ENCODE data around the gene NR2C2.

NR2C2 gene

DNA sequence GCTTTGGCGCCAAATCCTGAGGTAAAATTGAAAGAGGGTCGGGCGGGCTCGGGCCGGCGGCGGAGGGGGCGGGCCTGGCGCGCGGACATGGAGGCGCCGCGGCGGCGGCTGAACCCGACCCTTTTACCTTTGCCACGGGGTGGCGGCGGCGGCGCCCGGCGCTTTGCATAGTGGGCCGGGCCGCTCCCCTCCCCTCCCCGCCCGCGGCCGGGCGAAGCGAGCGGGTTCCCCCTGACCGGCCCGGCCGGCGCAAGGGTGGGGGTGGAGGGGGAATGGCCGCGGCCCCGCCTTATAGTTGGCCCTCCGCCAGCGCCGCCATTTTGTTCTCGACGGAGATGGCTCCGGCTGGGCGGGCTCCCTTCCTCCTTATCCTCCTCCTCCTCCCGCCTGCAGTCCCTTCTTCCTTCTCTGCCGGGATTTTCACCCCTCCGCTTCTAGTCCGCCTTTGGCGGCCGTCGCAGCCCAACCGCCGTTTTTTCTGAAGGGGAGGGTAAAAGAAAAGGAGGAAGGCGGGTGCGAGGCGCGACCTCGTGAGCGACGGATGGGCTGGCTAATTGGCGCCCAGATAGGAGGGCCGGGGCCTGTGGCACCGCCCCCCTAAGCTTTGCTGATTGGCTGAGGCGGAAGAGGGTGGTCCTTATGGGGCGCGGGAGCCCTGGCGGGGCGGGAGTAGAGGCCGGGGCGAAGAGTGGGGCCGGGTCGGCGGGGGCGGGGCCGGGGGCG lies 664 bp downstream of the NR2C2 start:
- peak overlapping the region; percentile 97 for H4K91ac ChIP-seq (ENCODE audit: low read depth, low read length)
- peak overlapping the region; percentile 37 for H2AFZ ChIP-seq (ENCODE audit: insufficient read depth, low read length, poor library complexity)
- H3K27me3 ChIP-seq (ENCODE audit: insufficient read depth, low read length): no peaks in the 10 kb centered on the region
- H4K8ac ChIP-seq (ENCODE audit: low read depth, low read length): peak overlapping the region; percentile 87
- peak overlapping the region; percentile 98 for H3K9ac ChIP-seq (ENCODE audit: low read length)
- H3K36me3 ChIP-seq (ENCODE audit: control insufficient read depth in 1 of 2, insufficient read depth in 2 of 2, low read length in 2 of 2): peaks cover 8 to 16% of the 10 kb centered on the region in 2 experiments
- peak overlapping the region; percentile 92 for H2BK120ac ChIP-seq (ENCODE audit: insufficient read depth, low read length, poor library complexity)
- H3K4ac ChIP-seq (ENCODE audit: low read depth, low read length): peak overlapping the region; percentile 80
- peak overlapping the region; percentile 56 for H2AK5ac ChIP-seq (ENCODE audit: low read length)
- H2BK12ac ChIP-seq (ENCODE audit: low read length): no peak overlapping the region
- DNase-seq: peak; percentile 92 to 97
- peaks cover 13% of the 10 kb centered on the region for H3K79me2 ChIP-seq (ENCODE audit: control insufficient read depth, insufficient read depth, low read length, poor library complexity)
- H3K79me1 ChIP-seq (ENCODE audit: low read length): peaks cover 11% of the 10 kb centered on the region
- H3K23ac ChIP-seq (ENCODE audit: low read length): no peak overlapping the region
- no peaks in the 10 kb centered on the region for H3K9me3 ChIP-seq (ENCODE audit: insufficient read depth, low read depth, low read length)
- peak overlapping the region; percentile 99 for H2BK5ac ChIP-seq (ENCODE audit: low read depth, low read length, poor library complexity)
- peak overlapping the region; percentile 96 for H3K14ac ChIP-seq (ENCODE audit: low read length)
- H3K27ac ChIP-seq (ENCODE audit: low read depth, low read length): peak overlapping the region; percentile 99
- peak overlapping the region; percentile 99 for H4K12ac ChIP-seq (ENCODE audit: low read depth, low read length)
- peak overlapping the region; percentile 93 for H3K4me2 ChIP-seq (ENCODE audit: low read length)
- no CpG with 5 or more reads among the region's 79 CpGs for WGBS (ENCODE audit: extremely low coverage, insufficient coverage, insufficient read length)
- H3K4me3 ChIP-seq (ENCODE audit: low read depth, low read length): peak overlapping the region; percentile 80
- peaks cover 0 to 6% of the 10 kb centered on the region in 2 experiments for H3K4me1 ChIP-seq (ENCODE audit: control insufficient read depth in 1 of 2, insufficient read depth in 2 of 2, low read length in 2 of 2)
- H3K18ac ChIP-seq (ENCODE audit: low read length): peak overlapping the region; percentile 89

DNA sequence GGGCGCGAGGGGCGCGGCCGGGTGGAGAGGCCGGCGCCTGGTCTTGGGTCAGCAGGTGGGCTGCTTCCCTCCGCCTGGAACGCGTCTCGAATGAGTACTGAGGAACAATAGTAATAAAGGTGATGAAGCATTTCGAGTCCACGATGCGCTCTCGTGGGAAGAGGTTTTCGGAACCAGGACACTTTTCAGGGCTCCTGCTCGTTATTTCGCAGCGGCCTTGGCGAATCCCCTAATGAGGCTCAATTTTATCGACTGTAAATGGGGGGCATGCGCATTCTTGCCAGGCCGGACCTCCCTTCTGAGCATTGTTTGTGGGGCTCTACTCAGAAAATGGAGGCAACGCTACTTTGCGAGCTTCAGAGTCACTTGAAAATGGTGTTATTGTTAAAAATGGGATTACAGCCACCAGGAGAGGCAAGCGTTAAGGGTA lies 1.2 kb downstream of the NR2C2 start:
- Histone ChIP-seq H3K36me3 (ENCODE audit: control insufficient read depth in 1 of 2, insufficient read depth in 2 of 2, low read length in 2 of 2) (peaks cover 8 to 12% of the 10 kb centered on the region in 2 experiments), H3K4me2 (ENCODE audit: low read length) (peak overlapping the region; percentile 73), H2AFZ (ENCODE audit: insufficient read depth, low read length, poor library complexity) (no peak overlapping the region), H3K79me1 (ENCODE audit: low read length) (peaks cover 11% of the 10 kb centered on the region), H2AK5ac (ENCODE audit: low read length) (no peak overlapping the region), H3K23ac (ENCODE audit: low read length) (no peak overlapping the region), H2BK5ac (ENCODE audit: low read depth, low read length, poor library complexity) (peak overlapping the region; percentile 4), H3K14ac (ENCODE audit: low read length) (no peak overlapping the region), H3K18ac (ENCODE audit: low read length) (no peak overlapping the region), H3K4ac (ENCODE audit: low read depth, low read length) (peak overlapping the region; percentile 57), H3K27ac (ENCODE audit: low read depth, low read length) (no peak overlapping the region), H4K8ac (ENCODE audit: low read depth, low read length) (peak overlapping the region; percentile 10), H3K4me1 (ENCODE audit: control insufficient read depth in 1 of 2, insufficient read depth in 2 of 2, low read length in 2 of 2) (peaks cover 0 to 6% of the 10 kb centered on the region in 2 experiments), H4K91ac (ENCODE audit: low read depth, low read length) (no peak overlapping the region), H3K27me3 (ENCODE audit: insufficient read depth, low read length) (no peaks in the 10 kb centered on the region), H3K9me3 (ENCODE audit: insufficient read depth, low read depth, low read length) (no peaks in the 10 kb centered on the region), H3K9ac (ENCODE audit: low read length) (peak overlapping the region; percentile 25), H4K12ac (ENCODE audit: low read depth, low read length) (peak overlapping the region; percentile 19), H3K79me2 (ENCODE audit: control insufficient read depth, insufficient read depth, low read length, poor library complexity) (peaks cover 13% of the 10 kb centered on the region), H2BK12ac (ENCODE audit: low read length) (no peak overlapping the region), H3K4me3 (ENCODE audit: low read depth, low read length) (peak overlapping the region; percentile 69), H2BK120ac (ENCODE audit: insufficient read depth, low read length, poor library complexity) (no peak overlapping the region)
- no peak for DNase-seq
- WGBS (ENCODE audit: extremely low coverage, insufficient coverage, insufficient read length): no CpG with 5 or more reads among the region's 26 CpGs

DNA sequence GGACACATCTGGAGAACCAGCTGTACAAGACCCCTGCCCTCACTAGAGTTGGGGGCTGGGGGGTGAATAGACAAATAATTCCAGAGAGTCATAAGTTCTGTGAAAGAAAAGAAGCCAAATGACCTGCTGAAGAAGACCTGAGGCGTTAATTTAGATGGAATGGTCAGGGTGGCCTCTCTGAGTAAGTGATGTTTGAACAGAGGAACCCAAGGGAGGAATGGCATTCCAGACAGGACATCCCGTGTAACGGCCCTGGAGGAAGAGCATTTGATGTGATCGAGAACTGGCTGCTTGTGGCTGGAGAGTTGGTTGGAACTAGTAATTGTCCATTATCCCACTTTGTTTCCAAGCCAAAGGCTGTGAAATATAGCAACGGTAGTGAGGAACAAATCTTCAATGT lies 1.7 kb downstream of the NR2C2 start:
- no CpG with 5 or more reads among the region's 5 CpGs for WGBS (ENCODE audit: extremely low coverage, insufficient coverage, insufficient read length)
- H3K18ac ChIP-seq (ENCODE audit: low read length): no peak overlapping the region
- no peak for DNase-seq

DNA sequence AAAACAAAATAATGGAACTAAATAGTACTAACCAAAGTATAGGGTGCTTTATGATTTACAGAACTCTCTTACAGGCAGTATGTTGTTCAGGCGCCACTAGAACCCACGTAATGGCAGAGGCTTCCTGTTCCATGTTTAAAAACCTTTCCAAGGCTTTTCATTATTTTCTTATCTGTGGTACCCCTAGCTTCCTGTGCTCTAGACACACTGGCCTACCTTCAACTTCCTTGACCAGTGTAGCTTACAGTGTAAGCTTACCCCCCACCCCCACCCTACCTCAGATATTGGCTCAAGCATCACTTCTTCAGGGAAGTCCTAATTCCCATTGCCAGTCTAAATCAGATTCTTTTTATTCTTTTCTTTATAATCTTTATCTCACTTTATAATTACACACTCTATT lies 2.9 kb downstream of the NR2C2 start:
- H4K12ac ChIP-seq (ENCODE audit: low read depth, low read length): no peak overlapping the region
- H3K4me1 ChIP-seq (ENCODE audit: control insufficient read depth in 1 of 2, insufficient read depth in 2 of 2, low read length in 2 of 2): peaks cover 0 to 6% of the 10 kb centered on the region in 2 experiments
- H3K23ac ChIP-seq (ENCODE audit: low read length): no peak overlapping the region
- H2BK12ac ChIP-seq (ENCODE audit: low read length): no peak overlapping the region
- H3K9me3 ChIP-seq (ENCODE audit: insufficient read depth, low read depth, low read length): no peaks in the 10 kb centered on the region
- H3K4ac ChIP-seq (ENCODE audit: low read depth, low read length): peak overlapping the region; percentile 21
- no peak overlapping the region for H2BK120ac ChIP-seq (ENCODE audit: insufficient read depth, low read length, poor library complexity)
- H3K4me3 ChIP-seq (ENCODE audit: low read depth, low read length): no peak overlapping the region
- no CpG with 5 or more reads among the region's 2 CpGs for WGBS (ENCODE audit: extremely low coverage, insufficient coverage, insufficient read length)
- H3K79me1 ChIP-seq (ENCODE audit: low read length): peaks cover 11% of the 10 kb centered on the region
- no peak overlapping the region for H4K8ac ChIP-seq (ENCODE audit: low read depth, low read length)
- H3K27ac ChIP-seq (ENCODE audit: low read depth, low read length): no peak overlapping the region
- no peak overlapping the region for H3K9ac ChIP-seq (ENCODE audit: low read length)
- H3K4me2 ChIP-seq (ENCODE audit: low read length): no peak overlapping the region
- H3K27me3 ChIP-seq (ENCODE audit: insufficient read depth, low read length): no peaks in the 10 kb centered on the region
- H3K18ac ChIP-seq (ENCODE audit: low read length): no peak overlapping the region
- H3K79me2 ChIP-seq (ENCODE audit: control insufficient read depth, insufficient read depth, low read length, poor library complexity): peaks cover 13% of the 10 kb centered on the region
- H3K14ac ChIP-seq (ENCODE audit: low read length): no peak overlapping the region
- H2AK5ac ChIP-seq (ENCODE audit: low read length): no peak overlapping the region
- DNase-seq: no peak
- no peak overlapping the region for H2BK5ac ChIP-seq (ENCODE audit: low read depth, low read length, poor library complexity)
- H2AFZ ChIP-seq (ENCODE audit: insufficient read depth, low read length, poor library complexity): no peak overlapping the region
- H4K91ac ChIP-seq (ENCODE audit: low read depth, low read length): no peak overlapping the region
- peaks cover 2 to 5% of the 10 kb centered on the region in 2 experiments for H3K36me3 ChIP-seq (ENCODE audit: control insufficient read depth in 1 of 2, insufficient read depth in 2 of 2, low read length in 2 of 2)

More for the DNA sequence above, 1.7 kb downstream of the NR2C2 start:
- Histone ChIP-seq H3K23ac (ENCODE audit: low read length) (no peak overlapping the region), H3K27ac (ENCODE audit: low read depth, low read length) (no peak overlapping the region), H3K4me3 (ENCODE audit: low read depth, low read length) (no peak overlapping the region), H3K27me3 (ENCODE audit: insufficient read depth, low read length) (no peaks in the 10 kb centered on the region), H2AFZ (ENCODE audit: insufficient read depth, low read length, poor library complexity) (no peak overlapping the region), H3K4ac (ENCODE audit: low read depth, low read length) (peak overlapping the region; percentile 57), H3K4me1 (ENCODE audit: control insufficient read depth in 1 of 2, insufficient read depth in 2 of 2, low read length in 2 of 2) (peaks cover 0 to 6% of the 10 kb centered on the region in 2 experiments), H2AK5ac (ENCODE audit: low read length) (no peak overlapping the region), H4K91ac (ENCODE audit: low read depth, low read length) (no peak overlapping the region), H2BK5ac (ENCODE audit: low read depth, low read length, poor library complexity) (no peak overlapping the region), H3K36me3 (ENCODE audit: control insufficient read depth in 1 of 2, insufficient read depth in 2 of 2, low read length in 2 of 2) (peaks cover 8 to 10% of the 10 kb centered on the region in 2 experiments), H3K14ac (ENCODE audit: low read length) (no peak overlapping the region), H3K9ac (ENCODE audit: low read length) (no peak overlapping the region), H3K79me2 (ENCODE audit: control insufficient read depth, insufficient read depth, low read length, poor library complexity) (peaks cover 13% of the 10 kb centered on the region), H2BK12ac (ENCODE audit: low read length) (no peak overlapping the region), H2BK120ac (ENCODE audit: insufficient read depth, low read length, poor library complexity) (no peak overlapping the region), H4K12ac (ENCODE audit: low read depth, low read length) (no peak overlapping the region), H3K79me1 (ENCODE audit: low read length) (peaks cover 11% of the 10 kb centered on the region), H3K9me3 (ENCODE audit: insufficient read depth, low read depth, low read length) (no peaks in the 10 kb centered on the region), H3K4me2 (ENCODE audit: low read length) (peak overlapping the region; percentile 73), H4K8ac (ENCODE audit: low read depth, low read length) (no peak overlapping the region)

Measured in trophoblast cell (in vitro differentiated cells and primary cell).